H1 (cell line): ENCODE measurements around the gene GREB1L. TPM values are rescaled to one million over a fixed set of nuclear protein-coding genes. Genes with fewer than 3 reads are reported as not detected.

Source experiments
- CTCF ChIA-PET: fragments of 300-600 bp; sonication (Branson Sonifier 250); formaldehyde crosslinking; loops from one replicate; lab custom pipeline; 2021; ENCODE audit not compliant: partially characterized antibody; lab: Charles Lee
- POLR2A ChIA-PET: fragments of 300-600 bp; sonication (Branson Sonifier 250); formaldehyde crosslinking; loops from one replicate; lab custom pipeline; 2021; ENCODE audit warnings: inconsistent platforms; ENCODE audit not compliant: partially characterized antibody; lab: Charles Lee
- DNase-seq, 2 experiments: peaks; one replicate each; pipeline versions ENCODE4 v3.0.0 to v3.0.0-alpha.2; 2010 to 2022; ENCODE audit warnings: low spot score in 2 of 2, low read depth in 1 of 2, mixed read lengths in 1 of 2
- FAIRE-seq: peaks from 2 replicates; lab custom pipeline; 2011; peaks lifted over from hg19 to GRCh38; lab: Jason Lieb, UNC
- H2AFZ ChIP-seq: 2 replicates; pipeline ENCODE4 v1.8.1; 2012; ENCODE audit warnings: low read length, inconsistent platforms
- H2AK5ac ChIP-seq: 2 replicates; pipeline ENCODE4 v1.6.1; 2013; ENCODE audit warnings: low read depth, low read length
- H2BK120ac ChIP-seq: replicated peaks from 2 replicates; pipeline ENCODE3; 2013; ENCODE audit warnings: low read depth, low read length, inconsistent platforms
- H2BK12ac ChIP-seq: 2 replicates; pipeline ENCODE4 v1.6.1; 2013; ENCODE audit warnings: low read depth, low read length
- H2BK15ac ChIP-seq: 2 replicates; pipeline ENCODE4 v1.6.1; 2013; ENCODE audit warnings: low read length
- H2BK20ac ChIP-seq: 2 replicates; pipeline ENCODE4 v1.6.1; 2013; ENCODE audit warnings: low read length
- H2BK5ac ChIP-seq: 2 replicates; pipeline ENCODE4 v1.6.1; 2013; ENCODE audit warnings: low read depth, low read length
- H3K14ac ChIP-seq: 2 replicates; pipeline ENCODE4 v1.6.1; 2013; ENCODE audit warnings: inconsistent platforms; ENCODE audit not compliant: insufficient read length
- H3K18ac ChIP-seq: 2 replicates; pipeline ENCODE4 v1.6.1; 2013; ENCODE audit warnings: low read length; ENCODE audit errors: extremely low read depth
- H3K23ac ChIP-seq: 2 replicates; pipeline ENCODE4 v1.6.1; 2013; ENCODE audit warnings: inconsistent platforms; ENCODE audit not compliant: insufficient read length
- H3K23me2 ChIP-seq: 2 replicates; pipeline ENCODE4 v1.6.1; 2013; ENCODE audit warnings: low read depth, low read length
- H3K27ac ChIP-seq: 2 replicates; pipeline ENCODE4 v1.6.1; 2011; ENCODE audit warnings: low read depth, low read length, inconsistent platforms
- H3K27me3 ChIP-seq, 4 experiments: replicated peaks in 1 of 4; 1 replicate in 1 of 4; 2 replicates in 3 of 4; pipeline versions ENCODE4 v1.6.1 to v1.8.1; 2011 to 2013; ENCODE audit warnings: low read length in 3 of 4, mild to moderate bottlenecking in 3 of 4, inconsistent platforms in 2 of 4, mixed read lengths in 2 of 4, moderate library complexity in 1 of 4; ENCODE audit not compliant: control insufficient read depth in 3 of 4, insufficient read depth in 3 of 4; ENCODE audit errors: extremely low read depth in 1 of 4
- H3K36me3 ChIP-seq, 4 experiments: 2 replicates each; pipeline versions ENCODE4 v1.6.1 to v1.8.1; 2011 to 2013; ENCODE audit warnings: mild to moderate bottlenecking in 4 of 4, low read length in 3 of 4, moderate library complexity in 2 of 4, control low read depth in 1 of 4, inconsistent platforms in 1 of 4; ENCODE audit not compliant: insufficient read depth in 4 of 4, control insufficient read depth in 2 of 4
- H3K4ac ChIP-seq: replicated peaks from 2 replicates; pipeline ENCODE3; 2013; ENCODE audit warnings: low read length, low read depth, mixed read lengths, inconsistent platforms; ENCODE audit not compliant: insufficient read length
- H3K4me1 ChIP-seq, 4 experiments: replicated peaks in 1 of 4; 1 replicate in 1 of 4; 2 replicates in 3 of 4; pipeline versions ENCODE4 v1.6.1 to v1.8.1; 2011 to 2013; ENCODE audit warnings: low read length in 3 of 4, inconsistent platforms in 2 of 4, mixed read lengths in 1 of 4; ENCODE audit not compliant: insufficient read depth in 4 of 4, control insufficient read depth in 3 of 4
- H3K4me2 ChIP-seq, 2 experiments: 2 replicates each; pipeline versions ENCODE4 v1.6.1 to v1.8.1; 2011 to 2013; ENCODE audit warnings: low read depth in 2 of 2, low read length in 2 of 2, control low read depth in 1 of 2, inconsistent platforms in 1 of 2, mild to moderate bottlenecking in 1 of 2; ENCODE audit not compliant: insufficient read depth in 1 of 2
- H3K4me3 ChIP-seq, 4 experiments: fragments of 200-600, 300-600 bp in 1 of 4; sonication (generic), shearing (Covaris generic), sonication (Bioruptor Twin) in 1 of 4; 2 replicates each; pipeline versions ENCODE4 v1.5.1 to v1.8.1; 2011 to 2016; ENCODE audit warnings: low read length in 4 of 4, low read depth in 3 of 4, control low read depth in 2 of 4, inconsistent platforms in 2 of 4, mild to moderate bottlenecking in 2 of 4, mixed read lengths in 1 of 4, moderate library complexity in 1 of 4; ENCODE audit not compliant: insufficient read depth in 2 of 4; ENCODE audit errors: extremely low read depth in 1 of 4
- H3K56ac ChIP-seq: replicated peaks from 2 replicates; pipeline ENCODE3; 2013; ENCODE audit warnings: low read depth, mild to moderate bottlenecking, mixed read lengths, low read length, inconsistent platforms; ENCODE audit not compliant: insufficient read length
- H3K79me1 ChIP-seq: 2 replicates; pipeline ENCODE4 v1.6.1; 2013; ENCODE audit warnings: low read depth, low read length, control low read depth
- H3K79me2 ChIP-seq, 2 experiments: 2 replicates each; pipeline versions ENCODE4 v1.6.1 to v1.8.1; 2012 to 2013; ENCODE audit warnings: low read length in 2 of 2, mild to moderate bottlenecking in 2 of 2, inconsistent platforms in 1 of 2; ENCODE audit not compliant: insufficient read depth in 2 of 2, control insufficient read depth in 1 of 2
- H3K9ac ChIP-seq, 4 experiments: replicated peaks in 1 of 4; 1 replicate in 1 of 4; 2 replicates in 3 of 4; pipeline versions ENCODE4 v1.6.1 to v1.8.1; 2011 to 2013; ENCODE audit warnings: low read depth in 3 of 4, low read length in 3 of 4, control low read depth in 2 of 4, mild to moderate bottlenecking in 2 of 4, moderate library complexity in 2 of 4, inconsistent platforms in 1 of 4; ENCODE audit errors: extremely low read depth in 1 of 4
- H3K9me3 ChIP-seq, 2 experiments: 2 replicates each; pipeline versions ENCODE4 v1.6.1 to v1.8.1; 2012 to 2013; ENCODE audit warnings: mild to moderate bottlenecking in 2 of 2, moderate library complexity in 2 of 2, control low read depth in 1 of 2, inconsistent platforms in 1 of 2, low read depth in 1 of 2, low read length in 1 of 2, mixed read lengths in 1 of 2; ENCODE audit not compliant: insufficient read depth in 2 of 2
- H4K20me1 ChIP-seq, 2 experiments: replicated peaks in 1 of 2; 2 replicates each; pipeline versions ENCODE3 to v1.8.1; 2011 to 2013; ENCODE audit warnings: inconsistent platforms in 2 of 2, low read length in 2 of 2, mild to moderate bottlenecking in 1 of 2; ENCODE audit not compliant: insufficient read depth in 2 of 2, control insufficient read depth in 1 of 2
- H4K5ac ChIP-seq: 2 replicates; pipeline ENCODE4 v1.6.1; 2013; ENCODE audit warnings: low read length, low read depth, mixed read lengths, inconsistent platforms; ENCODE audit not compliant: insufficient read length
- H4K8ac ChIP-seq: 2 replicates; pipeline ENCODE4 v1.8.0; 2013; ENCODE audit warnings: mild to moderate bottlenecking, moderate library complexity, low read length, inconsistent platforms; ENCODE audit not compliant: insufficient read depth; ENCODE audit errors: extremely low read depth
- H4K91ac ChIP-seq: replicated peaks from 2 replicates; pipeline ENCODE3; 2013; ENCODE audit warnings: low read length, mixed read lengths, inconsistent platforms; ENCODE audit not compliant: insufficient read length
- CHD2 ChIP-seq: IDR thresholded peaks from 2 replicates; pipeline ENCODE4 v1.6.1; 2012; ENCODE audit warnings: low read length, improper control_type of control experiment
- GABPA ChIP-seq: IDR thresholded peaks from 2 replicates; pipeline ENCODE4 v1.6.1; 2011; ENCODE audit warnings: mild to moderate bottlenecking, low read length, moderate library complexity, borderline replicate concordance; ENCODE audit not compliant: insufficient read depth
- KDM1A ChIP-seq: fragments of 200-600, 300-600 bp; sonication (generic); IDR thresholded peaks from 2 replicates; pipeline ENCODE4 v1.7.1; 2016; ENCODE audit warnings: mild to moderate bottlenecking, low read length, borderline replicate concordance
- PHF8 ChIP-seq: fragments of 200-600 bp; sonication (generic); conservative IDR thresholded peaks from 2 replicates; pipeline ENCODE4 v1.7.1; 2012; ENCODE audit warnings: low read depth, mild to moderate bottlenecking, inconsistent platforms, low read length, moderate library complexity
- SP2 ChIP-seq: IDR thresholded peaks from 2 replicates; pipeline ENCODE4 v1.6.1; 2012; ENCODE audit warnings: mild to moderate bottlenecking, low read length, inconsistent platforms
- TCF12 ChIP-seq: IDR thresholded peaks from 2 replicates; pipeline ENCODE4 v1.6.1; 2011; ENCODE audit warnings: low read depth, mild to moderate bottlenecking, low read length
- TEAD4 ChIP-seq: IDR thresholded peaks from 2 replicates; pipeline ENCODE4 v1.6.1; 2012; ENCODE audit warnings: low read depth, low read length, inconsistent platforms, mixed read lengths
- WGBS, 2 experiments: shearing (Covaris generic) in 1 of 2; methylation state at CpG; one replicate each; pipeline versions ENCODE4 v1.1.6 to v1.1.7; 2013 to 2015; ENCODE audit warnings: low lambda C conversion rate in 2 of 2, mixed read lengths in 2 of 2, inconsistent platforms in 1 of 2, low coverage in 1 of 2, missing lambda C conversion rate in 1 of 2; ENCODE audit not compliant: insufficient replicate concordance in 2 of 2, insufficient coverage in 1 of 2, insufficient read length in 1 of 2; ENCODE audit errors: extremely low coverage in 1 of 2, missing lambda C conversion rate in 1 of 2; 5-methylcytosine and 5-hydroxymethylcytosine counted together
- polyA plus RNA-seq, 7 experiments: library from polyadenylated mRNA; depleted of rRNA in 3 of 7; stranded (reverse) in 5 of 7; unstranded in 2 of 7; fragments of >200 nt in 5 of 7; fragments of 200-250 nt in 2 of 7; gene quantifications; 1 replicate in 5 of 7; 2 replicates in 1 of 7; 4 replicates in 1 of 7; pipeline versions ENCODE4 v1.2.1 to v1.2.3, GENCODE V29; 2011 to 2013; ENCODE audit warnings: missing spikeins in 2 of 7, mixed read lengths in 2 of 7
- total RNA-seq: library from RNA; stranded (reverse); fragmentation: NEBNext Ultra II Directional; extraction: Animal tissue kit (Norgen Biotek cat#: 25700); gene quantifications from 2 replicates; pipeline ENCODE4 v1.2.1, GENCODE V29; 2021
- TF ChIP-seq, protein P1 (sequence below): IDR thresholded peaks from 2 replicates; pipeline ENCODE4 v1.6.1; 2011; ENCODE audit warnings: low read length, improper control_type of control experiment

GREB1L gene
- total and polyA plus RNA-seq, 2 of the 8 experiments (the other 6 are each of a cell fraction or from before 2014, with no cell fraction given), result 0.34 to 1.6 TPM

DNA sequence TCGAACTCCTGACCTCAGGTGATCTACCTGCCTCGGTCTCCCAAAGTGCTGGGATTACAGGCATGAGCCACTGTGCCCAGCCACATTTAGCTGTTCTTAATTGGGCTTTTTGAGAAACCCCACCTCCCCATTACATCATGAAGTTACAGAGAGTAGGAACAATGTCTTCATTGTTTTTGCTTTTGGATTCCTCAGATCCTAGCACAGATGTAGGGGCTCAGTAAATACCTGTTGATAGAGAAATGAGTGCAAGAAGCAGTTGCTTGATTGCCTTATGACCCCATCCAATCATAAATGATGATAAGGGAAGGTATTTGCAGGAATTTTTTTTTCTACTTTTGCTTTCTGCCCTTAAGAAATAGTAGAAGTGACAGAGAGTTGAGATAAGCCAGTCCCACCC lies 25.4 kb downstream of the GREB1L start:
- no peak for FAIRE-seq
- Histone ChIP-seq H3K4me2 (no peak overlapping the region), H3K56ac (no peak overlapping the region), H4K91ac (no peak overlapping the region), H3K27ac (no peak overlapping the region), H4K8ac (no peak overlapping the region), H2BK120ac (no peak overlapping the region), H3K9me3 (no peaks in the 10 kb centered on the region), H2BK5ac (no peak overlapping the region), H3K79me1 (no peaks in the 10 kb centered on the region; the same call in 1 of the 2 replicates), H3K4me1 (peaks cover 0 to 28% (median 6%) of the 10 kb centered on the region in 4 experiments; a peak in 3 of 7 replicates), H2AFZ (no peak overlapping the region), H3K9ac (no peak overlapping the region), H2BK20ac (no peak overlapping the region), H3K27me3 (no peaks in the 10 kb centered on the region; a peak in 1 of 7 replicates), H2AK5ac (no peak overlapping the region), H4K5ac (no peak overlapping the region), H3K36me3 (no peaks in the 10 kb centered on the region), H3K4me3 (no peak overlapping the region), H2BK12ac (no peak overlapping the region), H3K23ac (no peak overlapping the region), H4K20me1 (no peaks in the 10 kb centered on the region), H3K4ac (no peak overlapping the region), H3K23me2 (no peaks in the 10 kb centered on the region), H3K18ac (no peak overlapping the region), H3K14ac (no peak overlapping the region), H3K79me2 (no peaks in the 10 kb centered on the region), H2BK15ac (no peak overlapping the region)
- POLR2A ChIA-PET, result no interaction called here
- WGBS, 2 experiments, result 92% methylated on average over 2 of the region's 2 CpGs; no CpG with 5 or more reads in 1 of the 2 experiments
- no peak for DNase-seq
- CTCF ChIA-PET, result interaction anchor here (1.6 kb wide), 1 partner anchor 72 kb away, joined by 4 read pairs; no protein-coding TSS in a partner anchor
- TF ChIP-seq TCF12 (no peak), CHD2 (no peak), KDM1A (no peak), GABPA (no peak), TEAD4 (no peak), PHF8 (no peak), SP2 (no peak)
- TF ChIP-seq, protein P1, sequence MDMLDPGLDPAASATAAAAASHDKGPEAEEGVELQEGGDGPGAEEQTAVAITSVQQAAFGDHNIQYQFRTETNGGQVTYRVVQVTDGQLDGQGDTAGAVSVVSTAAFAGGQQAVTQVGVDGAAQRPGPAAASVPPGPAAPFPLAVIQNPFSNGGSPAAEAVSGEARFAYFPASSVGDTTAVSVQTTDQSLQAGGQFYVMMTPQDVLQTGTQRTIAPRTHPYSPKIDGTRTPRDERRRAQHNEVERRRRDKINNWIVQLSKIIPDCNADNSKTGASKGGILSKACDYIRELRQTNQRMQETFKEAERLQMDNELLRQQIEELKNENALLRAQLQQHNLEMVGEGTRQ, result no peak
